H9 (cell line): Measurements from ENCODE around the gene BRWD1. TPM values are rescaled to one million over a fixed set of nuclear protein-coding genes. Genes with fewer than 3 reads are reported as not detected.

Experiments used
- DNase-seq: peaks from one replicate; pipeline ENCODE4 v3.0.0-alpha.2; 2017
- H2AFZ ChIP-seq: one replicate; pipeline ENCODE4 v1.6.1; 2013; ENCODE audit warnings: mild to moderate bottlenecking, low read length, control low read depth, moderate library complexity
- H2AK5ac ChIP-seq: 2 replicates; pipeline ENCODE4 v1.6.1; 2013; ENCODE audit warnings: low read length, control low read depth, mixed read lengths; ENCODE audit not compliant: insufficient read length
- H2BK120ac ChIP-seq: one replicate; pipeline ENCODE4 v1.6.1; 2013; ENCODE audit warnings: low read depth, mild to moderate bottlenecking, low read length, control low read depth, inconsistent platforms; ENCODE audit not compliant: poor library complexity, severe bottlenecking
- H2BK12ac ChIP-seq: 2 replicates; pipeline ENCODE4 v1.6.1; 2013; ENCODE audit warnings: low read length, control low read depth, mixed read lengths, low read depth; ENCODE audit not compliant: insufficient read length
- H2BK15ac ChIP-seq: 2 replicates; pipeline ENCODE4 v1.6.1; 2013; ENCODE audit warnings: low read depth, low read length, control low read depth
- H2BK20ac ChIP-seq: one replicate; pipeline ENCODE4 v1.6.1; 2013; ENCODE audit warnings: low read depth, mild to moderate bottlenecking, low read length, control low read depth, inconsistent platforms; ENCODE audit not compliant: poor library complexity, severe bottlenecking
- H2BK5ac ChIP-seq: 2 replicates; pipeline ENCODE4 v1.6.1; 2013; ENCODE audit warnings: low read length, control low read depth, mixed read lengths; ENCODE audit not compliant: insufficient read length
- H3K14ac ChIP-seq: 2 replicates; pipeline ENCODE4 v1.6.1; 2013; ENCODE audit warnings: low read length, control low read depth; ENCODE audit not compliant: insufficient read depth
- H3K18ac ChIP-seq: 2 replicates; pipeline ENCODE4 v1.6.1; 2013; ENCODE audit warnings: low read depth, mild to moderate bottlenecking, mixed read lengths, low read length, control low read depth; ENCODE audit not compliant: insufficient read length
- H3K23ac ChIP-seq: 2 replicates; pipeline ENCODE4 v1.6.1; 2013; ENCODE audit warnings: low read length, control low read depth, mixed read lengths, low read depth; ENCODE audit not compliant: insufficient read length
- H3K23me2 ChIP-seq: 2 replicates; pipeline ENCODE4 v1.6.1; 2013; ENCODE audit warnings: low read depth, mild to moderate bottlenecking, mixed read lengths, low read length, control low read depth; ENCODE audit not compliant: insufficient read length, poor library complexity, severe bottlenecking
- H3K27ac ChIP-seq: 2 replicates; pipeline ENCODE4 v1.5.1; 2013; ENCODE audit warnings: low read length, control low read depth, mixed read lengths, low read depth; ENCODE audit not compliant: insufficient read length
- H3K27me3 ChIP-seq: 2 replicates; pipeline ENCODE4 v1.6.1; 2013; ENCODE audit warnings: low read length, control low read depth, inconsistent platforms; ENCODE audit not compliant: insufficient read depth
- H3K4ac ChIP-seq: 2 replicates; pipeline ENCODE4 v1.6.1; 2013; ENCODE audit warnings: low read depth, mild to moderate bottlenecking, control low read depth, inconsistent platforms, low read length, moderate library complexity
- H3K4me1 ChIP-seq: 2 replicates; pipeline ENCODE4 v1.6.1; 2013; ENCODE audit warnings: low read length, control low read depth, inconsistent platforms; ENCODE audit not compliant: insufficient read depth
- H3K4me2 ChIP-seq: 2 replicates; pipeline ENCODE4 v1.6.1; 2013; ENCODE audit warnings: low read length, control low read depth, mixed read lengths; ENCODE audit not compliant: insufficient read length, insufficient read depth
- H3K56ac ChIP-seq: 2 replicates; pipeline ENCODE4 v1.6.1; 2013; ENCODE audit warnings: low read depth, mild to moderate bottlenecking, mixed read lengths, low read length, control low read depth; ENCODE audit not compliant: insufficient read length
- H3K79me1 ChIP-seq: 2 replicates; pipeline ENCODE4 v1.6.1; 2013; ENCODE audit warnings: low read depth, mild to moderate bottlenecking, moderate library complexity, low read length, control low read depth, inconsistent platforms; ENCODE audit not compliant: insufficient read depth, poor library complexity, severe bottlenecking
- H3K79me2 ChIP-seq: 2 replicates; pipeline ENCODE4 v1.6.1; 2013; ENCODE audit warnings: low read length, control low read depth, inconsistent platforms; ENCODE audit not compliant: insufficient read depth
- H3K9ac ChIP-seq: 2 replicates; pipeline ENCODE4 v1.6.1; 2013; ENCODE audit warnings: low read length, control low read depth, mixed read lengths; ENCODE audit not compliant: insufficient read length; ENCODE audit errors: extremely low read depth
- H3K9me3 ChIP-seq: one replicate; pipeline ENCODE4 v1.6.1; 2013; ENCODE audit warnings: low read depth, low read length, inconsistent platforms; ENCODE audit not compliant: control insufficient read depth
- H3T11ph ChIP-seq: one replicate; pipeline ENCODE4 v1.6.1; 2013; ENCODE audit warnings: mild to moderate bottlenecking, low read length, control low read depth, inconsistent platforms
- H4K20me1 ChIP-seq: one replicate; pipeline ENCODE4 v1.6.1; 2013; ENCODE audit not compliant: control insufficient read depth, insufficient read length, insufficient read depth
- H4K5ac ChIP-seq: 2 replicates; pipeline ENCODE4 v1.6.1; 2013; ENCODE audit warnings: low read depth, mild to moderate bottlenecking, mixed read lengths, low read length, control low read depth; ENCODE audit not compliant: insufficient read length
- H4K8ac ChIP-seq: replicated peaks from 2 replicates; pipeline ENCODE4 v1.6.1; 2013; ENCODE audit warnings: low read length, control low read depth, mixed read lengths, low read depth; ENCODE audit not compliant: insufficient read length
- H4K91ac ChIP-seq: 2 replicates; pipeline ENCODE4 v1.6.1; 2013; ENCODE audit warnings: low read depth, mild to moderate bottlenecking, moderate library complexity, mixed read lengths, low read length, control low read depth; ENCODE audit not compliant: insufficient read length
- H3K27ac Mint-ChIP-seq, 3 experiments: 2 replicates in 2 of 3; 3 replicates in 1 of 3; pipeline ENCODE4 v1.8.0; 2020 to 2021; ENCODE audit warnings: mixed read lengths in 3 of 3, mild to moderate bottlenecking in 1 of 3, moderate library complexity in 1 of 3
- H3K27me3 Mint-ChIP-seq: 2 replicates; pipeline ENCODE4 v1.8.0; 2021; ENCODE audit warnings: low read depth, mild to moderate bottlenecking, moderate library complexity, mixed read lengths
- H3K36me3 Mint-ChIP-seq, 3 experiments: 2 replicates in 2 of 3; 3 replicates in 1 of 3; pipeline ENCODE4 v1.8.0; 2020 to 2021; ENCODE audit warnings: low read depth in 3 of 3, mixed read lengths in 3 of 3; ENCODE audit not compliant: insufficient read depth in 1 of 3
- H3K4me1 Mint-ChIP-seq, 2 experiments: 2 replicates each; pipeline ENCODE4 v1.8.0; 2020; ENCODE audit warnings: mixed read lengths in 2 of 2
- H3K4me3 Mint-ChIP-seq, 2 experiments: 2 replicates in 1 of 2; 3 replicates in 1 of 2; pipeline ENCODE4 v1.8.0; 2020 to 2021; ENCODE audit warnings: mild to moderate bottlenecking in 2 of 2, mixed read lengths in 2 of 2, moderate library complexity in 1 of 2
- H3K9me3 Mint-ChIP-seq, 2 experiments: 2 replicates in 1 of 2; 3 replicates in 1 of 2; pipeline ENCODE4 v1.8.0; 2020; ENCODE audit warnings: mild to moderate bottlenecking in 2 of 2, mixed read lengths in 2 of 2, moderate library complexity in 1 of 2
- CTCF ChIP-seq: fragments of 200-600 bp; sonication (generic); conservative IDR thresholded peaks from 3 replicates; pipeline ENCODE4 v1.8.0; 2021; ENCODE audit warnings: antibody characterized with exemption, mild to moderate bottlenecking
- WGBS: extraction: QIAGEN DNeasy Blood & Tissue Kit; methylation state at CpG from one replicate; pipeline ENCODE4 v1.1.7; 2013; ENCODE audit warnings: missing lambda C conversion rate, low lambda C conversion rate, mixed read lengths; ENCODE audit not compliant: insufficient read length; ENCODE audit errors: extremely low coverage; 5-methylcytosine and 5-hydroxymethylcytosine counted together
- total RNA-seq: library from RNA; stranded (reverse); gene quantifications from 2 replicates; pipeline ENCODE4 v1.2.1, GENCODE V29; 2021

BRWD1 gene
- total RNA-seq, 1 experiment from 2014 or later: 48.4 TPM

GRCh38 chr21:39300587-39300986 lies 12.8 kb downstream of the BRWD1 start:
- H2AK5ac ChIP-seq: no peak overlapping the region
- no peak overlapping the region for H2BK20ac ChIP-seq
- no peak overlapping the region for H4K8ac ChIP-seq
- no peak overlapping the region for H3K9ac ChIP-seq
- no peak for DNase-seq
- H3K4me1 ChIP-seq: no peaks in the 10 kb centered on the region
- H3K4me3 Mint-ChIP-seq: no peak overlapping the region
- WGBS: no CpG with 5 or more reads among the region's 3 CpGs
- H3K18ac ChIP-seq: no peak overlapping the region
- H3T11ph ChIP-seq: no peak overlapping the region
- no peaks in the 10 kb centered on the region for H3K23me2 ChIP-seq
- peaks cover 3% of the 10 kb centered on the region; the same call in 1 of the 2 replicates for H3K79me2 ChIP-seq
- H3K27me3 Mint-ChIP-seq: no peaks in the 10 kb centered on the region
- TF ChIP-seq CTCF: no peak
- peaks cover 8% of the 10 kb centered on the region for H3K79me1 ChIP-seq
- H3K4ac ChIP-seq: no peak overlapping the region
- H4K91ac ChIP-seq: no peak overlapping the region
- no peak overlapping the region for H3K4me2 ChIP-seq
- H3K4me1 Mint-ChIP-seq: no peaks in the 10 kb centered on the region
- H3K36me3 Mint-ChIP-seq: peaks cover 52 to 79% (median 74%) of the 10 kb centered on the region in 3 experiments
- H3K27me3 ChIP-seq: no peaks in the 10 kb centered on the region
- H3K27ac ChIP-seq: no peak overlapping the region
- H3K23ac ChIP-seq: no peak overlapping the region
- no peaks in the 10 kb centered on the region for H4K20me1 ChIP-seq
- H3K14ac ChIP-seq: no peak overlapping the region
- H4K5ac ChIP-seq: no peak overlapping the region
- H2BK5ac ChIP-seq: no peak overlapping the region
- no peak overlapping the region for H3K56ac ChIP-seq
- H3K9me3 ChIP-seq: no peaks in the 10 kb centered on the region
- no peak overlapping the region for H2BK120ac ChIP-seq
- H2BK15ac ChIP-seq: no peak overlapping the region
- H3K27ac Mint-ChIP-seq: no peak overlapping the region
- peaks cover 10 to 11% of the 10 kb centered on the region in 2 experiments; a peak in 4 of 5 replicates for H3K9me3 Mint-ChIP-seq
- no peak overlapping the region for H2AFZ ChIP-seq
- H2BK12ac ChIP-seq: no peak overlapping the region
